ENCODE measurements around the gene ASPM.
A peak's percentile ranks its signal among the peaks of the same experiment; 100 is the strongest.

ASPM gene, protein sequence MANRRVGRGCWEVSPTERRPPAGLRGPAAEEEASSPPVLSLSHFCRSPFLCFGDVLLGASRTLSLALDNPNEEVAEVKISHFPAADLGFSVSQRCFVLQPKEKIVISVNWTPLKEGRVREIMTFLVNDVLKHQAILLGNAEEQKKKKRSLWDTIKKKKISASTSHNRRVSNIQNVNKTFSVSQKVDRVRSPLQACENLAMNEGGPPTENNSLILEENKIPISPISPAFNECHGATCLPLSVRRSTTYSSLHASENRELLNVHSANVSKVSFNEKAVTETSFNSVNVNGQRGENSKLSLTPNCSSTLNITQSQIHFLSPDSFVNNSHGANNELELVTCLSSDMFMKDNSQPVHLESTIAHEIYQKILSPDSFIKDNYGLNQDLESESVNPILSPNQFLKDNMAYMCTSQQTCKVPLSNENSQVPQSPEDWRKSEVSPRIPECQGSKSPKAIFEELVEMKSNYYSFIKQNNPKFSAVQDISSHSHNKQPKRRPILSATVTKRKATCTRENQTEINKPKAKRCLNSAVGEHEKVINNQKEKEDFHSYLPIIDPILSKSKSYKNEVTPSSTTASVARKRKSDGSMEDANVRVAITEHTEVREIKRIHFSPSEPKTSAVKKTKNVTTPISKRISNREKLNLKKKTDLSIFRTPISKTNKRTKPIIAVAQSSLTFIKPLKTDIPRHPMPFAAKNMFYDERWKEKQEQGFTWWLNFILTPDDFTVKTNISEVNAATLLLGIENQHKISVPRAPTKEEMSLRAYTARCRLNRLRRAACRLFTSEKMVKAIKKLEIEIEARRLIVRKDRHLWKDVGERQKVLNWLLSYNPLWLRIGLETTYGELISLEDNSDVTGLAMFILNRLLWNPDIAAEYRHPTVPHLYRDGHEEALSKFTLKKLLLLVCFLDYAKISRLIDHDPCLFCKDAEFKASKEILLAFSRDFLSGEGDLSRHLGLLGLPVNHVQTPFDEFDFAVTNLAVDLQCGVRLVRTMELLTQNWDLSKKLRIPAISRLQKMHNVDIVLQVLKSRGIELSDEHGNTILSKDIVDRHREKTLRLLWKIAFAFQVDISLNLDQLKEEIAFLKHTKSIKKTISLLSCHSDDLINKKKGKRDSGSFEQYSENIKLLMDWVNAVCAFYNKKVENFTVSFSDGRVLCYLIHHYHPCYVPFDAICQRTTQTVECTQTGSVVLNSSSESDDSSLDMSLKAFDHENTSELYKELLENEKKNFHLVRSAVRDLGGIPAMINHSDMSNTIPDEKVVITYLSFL (N-terminal part only)

DNA sequence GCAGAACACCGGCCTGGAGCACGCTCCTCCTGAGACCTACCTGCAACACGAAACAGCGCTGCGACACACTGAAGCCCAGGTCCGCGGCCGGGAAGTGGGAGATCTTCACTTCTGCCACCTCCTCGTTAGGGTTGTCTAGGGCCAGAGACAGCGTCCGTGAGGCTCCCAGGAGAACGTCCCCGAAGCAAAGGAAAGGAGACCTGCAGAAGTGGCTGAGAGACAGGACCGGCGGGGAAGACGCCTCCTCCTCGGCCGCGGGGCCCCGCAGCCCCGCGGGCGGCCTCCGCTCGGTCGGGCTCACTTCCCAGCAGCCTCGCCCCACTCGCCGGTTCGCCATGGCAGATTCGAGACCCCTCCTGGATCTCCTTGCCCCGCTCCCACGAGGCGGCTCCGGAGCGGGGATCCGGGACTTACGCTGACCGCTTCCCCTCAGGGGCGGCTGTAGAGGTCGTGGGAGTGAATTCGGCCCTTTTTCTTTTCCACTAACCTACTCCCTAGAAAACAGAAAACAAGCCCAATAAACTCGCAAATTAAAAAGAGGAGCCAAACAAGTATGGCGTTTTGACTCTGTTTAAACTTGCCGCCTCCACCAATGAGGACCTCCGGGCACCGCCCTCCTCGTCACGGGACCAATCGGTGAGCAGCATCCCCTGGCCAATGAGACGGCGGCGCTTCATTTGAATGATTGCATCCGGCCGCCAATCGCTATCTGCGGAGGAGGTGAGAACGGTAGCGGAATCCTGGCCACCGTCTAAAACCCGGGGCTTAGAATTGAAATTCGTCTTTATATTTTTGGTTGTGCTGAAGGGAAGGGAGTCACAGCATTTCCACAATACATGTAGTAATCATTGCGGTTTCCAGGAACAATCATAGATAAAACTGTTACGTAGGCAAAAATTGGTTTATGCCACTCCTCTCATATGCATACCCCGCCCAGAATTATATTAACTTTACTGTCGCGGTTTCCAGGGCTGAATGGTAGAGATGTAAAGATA, at the start of gene ASPM:
ASPM (minus strand) TSS at position 569 of the 995 bp plus-strand sequence; CDS start at position 337, 232 bp downstream.
- Mint-ChIP-seq H3K4me3 (peak within 1 kb of the TSS; percentile 92), H3K9me3 (no peaks in the 10 kb centered on the region), H3K27me3 (no peaks in the 10 kb centered on the region), H3K4me1 (peaks cover 6% of the 10 kb centered on the region), H3K27ac (peak within 1 kb of the TSS; percentile 83), H3K36me3 (no peaks in the 10 kb centered on the region)

DNA sequence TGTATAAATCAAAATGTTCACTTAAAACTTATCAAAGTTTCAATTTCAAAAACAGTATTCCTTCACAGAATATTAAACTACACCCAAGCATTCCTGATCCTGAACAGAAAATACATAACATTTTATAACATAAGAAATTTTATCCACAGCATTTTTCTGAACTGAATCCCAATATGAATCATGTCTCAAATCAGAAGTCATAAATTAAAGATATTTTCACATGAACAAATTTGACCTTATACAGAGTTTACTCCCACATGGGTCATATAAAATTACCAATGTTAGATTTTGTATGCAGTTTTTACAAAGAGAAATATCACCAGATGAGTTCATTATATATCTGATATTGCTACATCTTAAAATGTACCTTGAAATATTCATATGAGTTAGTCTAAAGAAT, 48.6 kb upstream of the ASPM start:
- H3K4me3 Mint-ChIP-seq, result no peak overlapping the region
- H3K4me1 Mint-ChIP-seq, result peaks cover 67% of the 10 kb centered on the region
- H3K27me3 Mint-ChIP-seq, result no peaks in the 10 kb centered on the region
- H3K9me3 Mint-ChIP-seq, result no peaks in the 10 kb centered on the region
- peaks cover 3% of the 10 kb centered on the region for H3K36me3 Mint-ChIP-seq
- no peak overlapping the region for H3K27ac Mint-ChIP-seq

DNA sequence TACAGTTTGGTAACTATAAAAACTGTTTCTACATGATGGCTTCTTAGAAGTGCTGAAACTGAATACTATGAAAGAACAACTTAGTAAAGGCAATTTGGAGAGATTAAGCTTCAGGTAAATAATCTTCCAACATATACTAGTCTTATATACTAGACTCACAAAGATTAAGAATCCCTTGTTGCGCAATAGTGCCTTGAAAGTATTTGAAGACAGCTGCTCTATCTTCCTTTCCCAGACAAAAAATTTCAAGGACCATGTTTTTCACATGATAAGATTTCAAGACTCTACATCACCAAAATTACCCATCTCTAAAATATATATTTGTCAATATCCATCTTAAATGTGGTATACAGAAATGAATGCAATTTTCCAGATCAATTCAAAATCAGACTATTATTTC, 37.7 kb upstream of the ASPM start:
- H3K27ac Mint-ChIP-seq, result no peak overlapping the region
- no peak overlapping the region for H3K4me3 Mint-ChIP-seq
- peaks cover 20% of the 10 kb centered on the region for H3K36me3 Mint-ChIP-seq
- H3K9me3 Mint-ChIP-seq, result no peaks in the 10 kb centered on the region
- no peaks in the 10 kb centered on the region for H3K27me3 Mint-ChIP-seq
- H3K4me1 Mint-ChIP-seq, result peaks cover 30% of the 10 kb centered on the region

DNA sequence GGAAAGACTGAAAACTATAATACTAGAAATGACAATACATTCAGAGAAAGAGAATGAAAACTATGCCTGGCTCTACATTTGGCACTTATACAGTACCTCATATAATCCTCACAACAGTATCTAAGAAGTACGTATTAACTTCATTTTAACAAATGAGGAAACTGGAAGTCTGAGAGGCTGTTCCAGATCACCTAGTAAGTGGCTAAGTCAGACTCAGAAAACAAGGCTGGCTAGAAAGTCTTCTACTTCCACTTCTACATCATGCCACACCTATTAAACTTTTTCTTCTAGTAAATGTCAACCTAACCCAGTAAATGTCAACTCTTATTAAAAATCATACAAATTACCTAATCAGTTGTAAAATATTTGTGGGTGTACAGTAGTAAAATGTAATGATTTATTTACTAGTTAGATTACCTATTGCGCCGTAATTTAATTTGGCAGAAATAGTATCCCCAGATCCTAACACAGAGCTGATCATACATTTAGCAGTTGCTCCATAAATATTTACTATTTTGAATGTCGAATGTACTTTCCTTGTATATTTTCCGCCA, 36.8 kb upstream of the ASPM start:
- peaks cover 20% of the 10 kb centered on the region for H3K36me3 Mint-ChIP-seq
- H3K27me3 Mint-ChIP-seq, result no peaks in the 10 kb centered on the region
- H3K4me3 Mint-ChIP-seq, result no peak overlapping the region
- no peaks in the 10 kb centered on the region for H3K9me3 Mint-ChIP-seq
- peaks cover 30% of the 10 kb centered on the region for H3K4me1 Mint-ChIP-seq
- H3K27ac Mint-ChIP-seq, result no peak overlapping the region

DNA sequence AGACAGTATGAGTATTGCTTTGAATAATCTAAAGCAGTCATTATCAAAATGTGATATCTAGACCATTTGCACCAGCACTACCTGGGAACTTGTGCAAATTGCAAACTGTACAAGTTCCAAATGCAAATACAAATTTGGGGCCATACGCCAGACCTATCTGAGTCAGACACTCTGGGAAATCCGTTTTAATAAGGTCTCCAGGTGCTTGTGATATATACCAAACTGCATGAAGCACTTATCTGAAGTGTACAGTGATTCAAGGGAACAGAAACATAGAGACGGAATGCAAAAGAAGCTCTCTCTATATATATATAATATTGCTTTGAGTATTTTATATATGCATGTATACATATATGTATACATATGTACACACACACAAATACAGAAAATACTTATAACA, 36.2 kb upstream of the ASPM start:
- Mint-ChIP-seq H3K9me3 (no peaks in the 10 kb centered on the region), H3K27me3 (no peaks in the 10 kb centered on the region), H3K27ac (no peak overlapping the region), H3K36me3 (peaks cover 20% of the 10 kb centered on the region), H3K4me1 (peaks cover 30% of the 10 kb centered on the region), H3K4me3 (no peak overlapping the region)

DNA sequence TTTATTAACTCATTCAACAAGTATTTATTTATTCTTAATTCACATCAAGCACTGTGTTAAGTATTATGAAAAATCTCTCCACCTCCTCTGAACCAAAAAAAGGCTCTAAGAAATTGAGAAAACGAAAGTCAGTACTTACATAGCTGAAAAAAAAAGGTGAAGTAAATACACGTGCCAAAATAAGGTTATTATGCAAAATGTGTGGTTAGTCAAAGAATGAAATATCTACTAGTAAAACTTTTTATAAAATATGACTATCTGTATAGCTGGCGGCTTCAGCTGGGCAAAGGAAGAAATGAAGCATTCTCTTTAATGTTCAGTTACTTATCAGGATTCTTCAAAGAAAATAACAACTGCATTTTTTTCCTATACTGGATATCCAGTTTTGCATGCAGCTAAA, 35.5 kb upstream of the ASPM start:
- Mint-ChIP-seq H3K27ac (no peak overlapping the region), H3K36me3 (peaks cover 16% of the 10 kb centered on the region), H3K4me3 (no peak overlapping the region), H3K27me3 (no peaks in the 10 kb centered on the region), H3K4me1 (peaks cover 27% of the 10 kb centered on the region), H3K9me3 (no peaks in the 10 kb centered on the region)

DNA sequence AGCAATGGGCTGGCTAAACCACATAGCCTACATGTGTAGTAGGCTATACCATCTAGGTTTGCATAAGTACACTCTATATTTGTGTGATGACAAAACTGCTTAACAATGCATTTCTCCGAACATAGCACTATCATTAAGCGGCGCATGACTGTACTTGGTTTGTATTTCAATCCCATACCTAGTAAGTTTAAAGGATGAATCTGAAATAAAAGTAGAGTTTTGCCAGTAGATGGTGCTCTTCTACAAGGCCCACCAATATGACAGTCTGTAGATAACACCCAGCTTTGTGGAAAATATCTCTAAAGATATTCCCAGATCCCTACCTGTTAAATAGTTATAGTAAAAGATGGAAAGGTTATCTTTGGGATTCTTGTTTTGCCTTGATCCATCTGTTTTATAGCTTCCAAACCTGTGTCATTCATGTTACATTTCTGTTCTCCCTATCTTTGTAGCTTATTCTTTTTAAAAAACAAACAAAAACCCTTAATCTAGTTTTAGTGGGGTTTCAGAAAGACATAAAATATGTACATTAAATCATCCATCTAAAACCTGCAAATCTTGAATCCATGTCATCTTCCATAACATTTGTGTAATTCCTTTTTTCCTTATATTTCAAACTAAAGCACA, 33.9 kb upstream of the ASPM start:
- Mint-ChIP-seq H3K27me3 (no peaks in the 10 kb centered on the region), H3K36me3 (peaks cover 7% of the 10 kb centered on the region), H3K9me3 (no peaks in the 10 kb centered on the region), H3K4me1 (peaks cover 13% of the 10 kb centered on the region), H3K4me3 (no peak overlapping the region), H3K27ac (no peak overlapping the region)

DNA sequence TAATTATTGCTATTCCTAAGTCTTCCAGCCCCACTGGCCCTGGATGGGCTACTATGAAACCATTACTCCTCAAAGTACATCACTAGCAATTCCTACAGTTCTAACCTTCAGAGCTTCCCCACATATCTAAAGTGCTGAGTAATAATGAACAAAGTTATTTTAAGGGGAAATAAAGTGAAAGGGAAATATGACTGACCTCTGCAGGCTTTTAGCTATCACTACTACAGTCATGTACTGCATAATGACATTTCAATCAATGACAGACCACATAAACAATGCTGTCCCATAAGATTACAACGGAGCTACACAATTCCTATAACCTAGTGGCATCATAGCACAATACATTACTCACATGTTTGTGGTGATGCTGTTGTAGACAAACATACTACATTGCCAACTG, 32.5 kb upstream of the ASPM start:
- Mint-ChIP-seq H3K36me3 (peaks cover 9% of the 10 kb centered on the region), H3K4me3 (no peak overlapping the region), H3K9me3 (no peaks in the 10 kb centered on the region), H3K27me3 (no peaks in the 10 kb centered on the region), H3K4me1 (peaks cover 9% of the 10 kb centered on the region), H3K27ac (no peak overlapping the region)

DNA sequence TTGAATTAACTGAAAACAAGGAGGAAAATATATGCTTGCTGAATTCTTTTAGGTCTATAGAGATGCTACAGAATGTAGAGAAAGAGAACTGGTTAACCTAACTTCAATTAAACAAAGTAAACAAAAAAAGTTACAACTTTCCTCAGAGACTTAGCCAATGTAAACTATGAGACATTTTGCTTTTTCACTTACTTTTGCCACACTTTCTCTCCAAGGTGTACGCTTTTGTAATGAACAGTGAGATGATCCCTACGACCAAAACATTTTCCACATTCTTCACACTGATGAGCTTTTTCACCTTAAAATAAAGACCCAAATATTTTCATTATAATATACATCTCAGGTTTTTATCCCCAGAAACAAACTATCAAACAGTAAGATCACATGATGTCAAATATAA, 28.3 kb upstream of the ASPM start:
- peaks cover 17% of the 10 kb centered on the region for H3K36me3 Mint-ChIP-seq
- H3K9me3 Mint-ChIP-seq, result no peaks in the 10 kb centered on the region
- no peaks in the 10 kb centered on the region for H3K4me1 Mint-ChIP-seq
- no peaks in the 10 kb centered on the region for H3K27me3 Mint-ChIP-seq
- no peak overlapping the region for H3K27ac Mint-ChIP-seq
- no peak overlapping the region for H3K4me3 Mint-ChIP-seq

DNA sequence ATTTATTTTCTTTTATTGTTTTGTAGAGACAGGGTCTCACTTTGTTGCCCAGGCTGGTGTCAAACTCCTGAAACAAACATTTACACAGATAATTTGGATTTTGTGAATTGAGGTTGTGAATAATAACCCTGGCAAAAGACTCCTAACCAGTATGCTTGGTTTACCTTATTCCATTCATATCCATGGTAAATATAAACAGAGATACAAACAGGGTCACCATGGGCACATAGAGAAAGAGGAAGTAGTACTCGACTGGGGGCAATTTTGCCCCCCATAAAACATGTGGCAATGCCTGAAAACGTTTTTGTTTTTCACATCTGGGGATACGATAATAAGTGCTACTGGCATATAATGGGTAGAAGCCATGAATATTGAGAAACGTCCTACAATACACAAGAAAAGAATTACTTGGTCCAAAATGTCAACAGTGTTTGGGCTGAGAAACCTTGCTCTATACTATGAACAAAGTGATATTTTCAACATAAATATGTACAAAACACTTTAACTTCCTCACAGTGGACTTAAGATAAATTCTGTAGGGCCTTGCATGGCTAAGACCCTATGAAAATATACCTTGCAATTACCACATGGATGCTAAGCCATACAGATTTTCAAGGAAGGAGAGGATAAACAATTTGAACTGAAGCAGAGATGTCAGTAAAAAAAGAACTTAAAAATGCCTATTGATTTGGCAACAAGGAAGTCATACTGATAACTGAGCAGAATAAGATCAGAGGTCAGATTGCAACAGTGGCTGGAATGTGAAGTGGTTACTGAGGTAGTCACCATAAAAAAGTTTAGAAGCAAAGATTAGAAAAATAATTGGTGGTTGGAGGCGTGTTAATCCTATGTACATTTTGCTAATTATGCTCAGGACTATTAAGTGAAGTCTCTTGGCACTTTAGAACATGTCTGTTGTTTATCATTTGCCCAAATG, 27.4 kb upstream of the ASPM start:
- no peak overlapping the region for H3K4me3 Mint-ChIP-seq
- H3K36me3 Mint-ChIP-seq, result peaks cover 20% of the 10 kb centered on the region
- H3K27me3 Mint-ChIP-seq, result no peaks in the 10 kb centered on the region
- no peak overlapping the region for H3K27ac Mint-ChIP-seq
- no peaks in the 10 kb centered on the region for H3K9me3 Mint-ChIP-seq
- H3K4me1 Mint-ChIP-seq, result no peaks in the 10 kb centered on the region

DNA sequence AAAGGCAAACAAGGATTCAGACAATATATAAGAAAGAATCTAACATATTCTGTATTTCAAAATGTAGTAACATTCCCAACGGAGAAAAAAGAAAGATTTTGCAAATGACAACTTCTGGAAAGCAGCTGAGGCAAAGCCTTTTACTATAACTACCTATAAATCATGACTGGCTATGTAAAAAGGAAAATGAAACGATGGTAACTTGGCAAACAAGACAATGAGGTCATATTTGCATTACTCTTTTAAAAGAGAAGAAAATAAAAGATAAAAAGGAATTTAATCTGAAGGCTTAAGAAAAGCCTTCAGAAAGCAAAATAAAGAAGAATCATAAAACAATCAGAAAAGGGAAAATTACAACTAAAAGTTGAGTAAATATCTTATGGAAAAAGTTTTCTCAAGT, 25.1 kb upstream of the ASPM start:
- Mint-ChIP-seq H3K36me3 (peaks cover 21% of the 10 kb centered on the region), H3K27ac (no peak overlapping the region), H3K4me3 (no peak overlapping the region), H3K27me3 (no peaks in the 10 kb centered on the region), H3K9me3 (no peaks in the 10 kb centered on the region), H3K4me1 (no peaks in the 10 kb centered on the region)

DNA sequence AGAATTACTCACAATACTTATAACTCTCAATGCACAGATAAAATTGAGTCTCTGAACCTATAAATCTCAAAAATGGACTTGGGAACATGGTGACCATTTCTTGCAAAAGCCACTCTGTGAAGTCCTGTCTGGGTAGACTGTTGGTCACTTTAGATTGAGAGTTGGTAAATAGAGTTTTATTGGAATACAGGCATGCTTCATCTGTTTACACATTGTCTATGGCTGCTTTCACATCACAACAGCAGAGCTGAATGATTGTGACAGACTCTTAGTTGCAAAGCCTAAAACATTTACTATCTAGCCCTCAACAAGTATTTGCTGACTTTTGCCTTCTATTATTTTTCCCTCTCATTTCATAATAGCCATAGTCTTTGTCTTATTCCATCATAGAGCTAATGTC, 24.1 kb upstream of the ASPM start:
- H3K27ac Mint-ChIP-seq, result no peak overlapping the region
- no peak overlapping the region for H3K4me3 Mint-ChIP-seq

DNA sequence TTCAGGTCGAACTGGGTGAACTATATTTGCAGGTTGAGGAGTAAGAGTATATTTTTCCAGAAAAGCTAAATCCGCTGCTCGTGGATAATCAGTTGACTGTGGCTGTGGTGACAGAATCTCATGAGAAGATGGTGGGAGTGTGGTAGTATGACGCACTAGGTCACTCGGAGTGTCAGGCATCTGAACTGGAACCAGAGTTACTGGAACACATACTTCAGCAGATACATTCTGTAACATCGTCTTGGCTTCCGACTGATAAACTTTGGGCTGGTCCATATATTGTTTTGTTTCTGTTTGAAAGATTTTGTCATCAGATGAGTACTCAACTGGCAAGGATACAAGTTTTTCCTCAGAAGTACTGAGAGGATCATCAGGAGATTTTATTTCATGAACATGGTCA, 13.0 kb upstream of the ASPM start:
- peaks cover 4% of the 10 kb centered on the region for H3K4me1 Mint-ChIP-seq
- H3K27ac Mint-ChIP-seq, result no peak overlapping the region
- H3K9me3 Mint-ChIP-seq, result no peaks in the 10 kb centered on the region
- no peak overlapping the region for H3K4me3 Mint-ChIP-seq
- peaks cover 10% of the 10 kb centered on the region for H3K36me3 Mint-ChIP-seq
- H3K27me3 Mint-ChIP-seq, result no peaks in the 10 kb centered on the region

More for the DNA sequence above, 24.1 kb upstream of the ASPM start:
- H3K4me1 Mint-ChIP-seq, result no peaks in the 10 kb centered on the region
- H3K9me3 Mint-ChIP-seq, result no peaks in the 10 kb centered on the region
- peaks cover 20% of the 10 kb centered on the region for H3K36me3 Mint-ChIP-seq
- no peaks in the 10 kb centered on the region for H3K27me3 Mint-ChIP-seq
